BE2C (cell line): Measurements from ENCODE around the gene GPD1.

Experiments
- DNase-seq: peaks from one replicate; pipeline ENCODE4 v3.0.0-alpha.2; 2020
- H3K27me3 ChIP-seq: fragments of 250-450 bp; sonication (Bioruptor Pico); 2 replicates; pipeline ENCODE4 v1.5.1; 2020; ENCODE audit warnings: mild to moderate bottlenecking
- H3K36me3 ChIP-seq: fragments of 250-450 bp; sonication (Bioruptor Pico); 2 replicates; pipeline ENCODE4 v1.5.1; 2020; ENCODE audit warnings: mild to moderate bottlenecking
- H3K4me1 ChIP-seq: fragments of 250-450 bp; sonication (Bioruptor Pico); 2 replicates; pipeline ENCODE4 v1.5.1; 2020
- H3K4me3 ChIP-seq: 2 replicates; pipeline ENCODE4 v1.5.1; 2011; ENCODE audit warnings: low read depth, low read length
- H3K9me3 ChIP-seq: fragments of 250-450 bp; sonication (Bioruptor Pico); 2 replicates; pipeline ENCODE4 v1.5.1; 2020
- TF ChIP-seq, protein P1 (sequence below): IDR thresholded peaks from 2 replicates; pipeline ENCODE4 v1.5.1; 2012; ENCODE audit warnings: mild to moderate bottlenecking, low read depth, low read length

Gene GPD1

GRCh38 chr12:50117057-50117622, 13.3 kb downstream of the GPD1 start:
- Histone ChIP-seq H3K9me3 (no peaks in the 10 kb centered on the region), H3K4me3 (no peak overlapping the region), H3K36me3 (peaks cover 35% of the 10 kb centered on the region), H3K4me1 (no peaks in the 10 kb centered on the region), H3K27me3 (no peaks in the 10 kb centered on the region)
- TF ChIP-seq, protein P1, sequence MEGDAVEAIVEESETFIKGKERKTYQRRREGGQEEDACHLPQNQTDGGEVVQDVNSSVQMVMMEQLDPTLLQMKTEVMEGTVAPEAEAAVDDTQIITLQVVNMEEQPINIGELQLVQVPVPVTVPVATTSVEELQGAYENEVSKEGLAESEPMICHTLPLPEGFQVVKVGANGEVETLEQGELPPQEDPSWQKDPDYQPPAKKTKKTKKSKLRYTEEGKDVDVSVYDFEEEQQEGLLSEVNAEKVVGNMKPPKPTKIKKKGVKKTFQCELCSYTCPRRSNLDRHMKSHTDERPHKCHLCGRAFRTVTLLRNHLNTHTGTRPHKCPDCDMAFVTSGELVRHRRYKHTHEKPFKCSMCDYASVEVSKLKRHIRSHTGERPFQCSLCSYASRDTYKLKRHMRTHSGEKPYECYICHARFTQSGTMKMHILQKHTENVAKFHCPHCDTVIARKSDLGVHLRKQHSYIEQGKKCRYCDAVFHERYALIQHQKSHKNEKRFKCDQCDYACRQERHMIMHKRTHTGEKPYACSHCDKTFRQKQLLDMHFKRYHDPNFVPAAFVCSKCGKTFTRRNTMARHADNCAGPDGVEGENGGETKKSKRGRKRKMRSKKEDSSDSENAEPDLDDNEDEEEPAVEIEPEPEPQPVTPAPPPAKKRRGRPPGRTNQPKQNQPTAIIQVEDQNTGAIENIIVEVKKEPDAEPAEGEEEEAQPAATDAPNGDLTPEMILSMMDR: no peak
- no peak for DNase-seq

DNA sequence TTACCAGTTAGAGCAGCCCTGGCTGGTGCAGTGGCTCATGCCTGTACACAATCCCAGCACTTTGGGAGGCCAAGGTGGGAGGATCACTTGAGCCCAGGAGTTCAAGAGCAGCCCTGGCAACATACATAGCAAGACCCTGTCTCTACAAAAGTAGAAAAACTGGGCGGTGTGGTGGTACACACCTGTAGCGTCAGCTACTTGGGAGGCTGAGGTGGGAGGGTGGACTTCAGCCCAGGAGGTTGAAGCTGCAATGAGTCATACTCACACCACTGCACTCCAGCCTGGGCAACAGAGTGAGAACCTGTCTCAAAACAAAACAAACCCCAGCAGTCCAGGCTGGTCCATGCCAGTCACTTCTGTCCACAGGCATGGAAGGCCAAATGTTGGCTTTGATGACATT, 15.6 kb downstream of the GPD1 start:
- DNase-seq: no peak
- Histone ChIP-seq H3K27me3 (no peaks in the 10 kb centered on the region), H3K36me3 (peaks cover 43% of the 10 kb centered on the region), H3K9me3 (no peaks in the 10 kb centered on the region), H3K4me1 (no peaks in the 10 kb centered on the region), H3K4me3 (no peak overlapping the region)
- TF ChIP-seq, protein P1: no peak

GRCh38 chr12:50120521-50120920, 16.7 kb downstream of the GPD1 start:
- DNase-seq: no peak
- no peak overlapping the region for H3K4me3 ChIP-seq
- no peaks in the 10 kb centered on the region for H3K27me3 ChIP-seq
- H3K4me1 ChIP-seq: no peaks in the 10 kb centered on the region
- TF ChIP-seq, protein P1: no peak
- peaks cover 43% of the 10 kb centered on the region for H3K36me3 ChIP-seq
- no peaks in the 10 kb centered on the region for H3K9me3 ChIP-seq

DNA sequence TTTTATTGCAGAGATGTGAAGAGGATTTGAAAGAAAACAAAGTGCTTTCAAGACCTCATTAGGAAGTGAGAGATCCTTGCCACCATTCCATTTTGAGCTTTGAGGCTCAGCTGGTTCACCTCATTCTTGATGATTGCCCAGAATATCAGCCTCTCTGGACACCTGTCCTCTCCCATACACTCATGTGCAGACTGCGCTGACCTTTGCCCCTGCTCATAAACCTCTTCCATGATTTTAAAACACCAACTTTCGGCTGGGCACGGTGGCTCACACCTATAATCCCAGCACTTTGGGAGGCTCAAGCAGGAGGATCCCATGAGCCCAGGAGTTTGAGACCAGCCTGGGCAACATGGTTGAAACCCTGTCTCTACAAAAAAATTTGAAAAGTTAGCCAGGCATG, 17.1 kb downstream of the GPD1 start:
- TF ChIP-seq, protein P1: no peak
- Histone ChIP-seq H3K27me3 (no peaks in the 10 kb centered on the region), H3K36me3 (peaks cover 40% of the 10 kb centered on the region)

GRCh38 chr12:50121641-50122040, 17.8 kb downstream of the GPD1 start:
- TF ChIP-seq, protein P1: no peak

More for the DNA sequence above, 17.1 kb downstream of the GPD1 start:
- Histone ChIP-seq H3K4me1 (no peaks in the 10 kb centered on the region), H3K4me3 (no peak overlapping the region), H3K9me3 (no peaks in the 10 kb centered on the region)
- DNase-seq: no peak

DNA sequence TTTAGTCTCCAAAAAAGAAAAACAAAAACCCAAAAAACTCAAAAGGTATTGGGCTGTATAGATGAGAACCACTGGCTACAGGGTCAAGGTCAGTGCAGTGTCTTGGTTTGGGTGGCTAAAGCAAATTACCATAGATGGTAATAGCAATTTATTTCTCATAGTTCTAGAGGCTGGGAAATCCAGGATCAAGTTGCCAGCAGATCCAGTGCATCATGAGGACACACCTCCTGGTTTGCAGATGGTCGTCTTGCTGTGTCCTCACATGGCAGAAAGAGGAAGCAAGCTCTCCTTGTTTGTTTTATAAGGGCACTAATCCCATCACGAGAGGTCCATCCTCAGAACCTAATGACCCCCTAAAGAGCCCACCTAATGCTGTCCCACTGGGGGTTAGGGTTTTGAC, 19.4 kb downstream of the GPD1 start:
- Histone ChIP-seq H3K36me3 (peaks cover 52% of the 10 kb centered on the region), H3K4me3 (no peak overlapping the region), H3K27me3 (no peaks in the 10 kb centered on the region), H3K4me1 (no peaks in the 10 kb centered on the region), H3K9me3 (no peaks in the 10 kb centered on the region)
- TF ChIP-seq, protein P1: no peak
- no peak for DNase-seq

More at GRCh38 chr12:50121641-50122040, 17.8 kb downstream of the GPD1 start:
- Histone ChIP-seq H3K4me3 (no peak overlapping the region), H3K4me1 (no peaks in the 10 kb centered on the region), H3K27me3 (no peaks in the 10 kb centered on the region), H3K36me3 (peaks cover 41% of the 10 kb centered on the region), H3K9me3 (no peaks in the 10 kb centered on the region)
- no peak for DNase-seq
